NCI-H526 treated with DMSO at 0.1 percent for 48 hours (cell line): ENCODE results near the gene SEPSECS.

Source experiments
- DNase-seq: peaks from one replicate; lab custom pipeline; 2025; lab: John Stamatoyannopoulos, UW

SEPSECS gene

GRCh38 chr4:25155947-25156346, 4.3 kb downstream of the SEPSECS start:
- DNase-seq: no peak

DNA sequence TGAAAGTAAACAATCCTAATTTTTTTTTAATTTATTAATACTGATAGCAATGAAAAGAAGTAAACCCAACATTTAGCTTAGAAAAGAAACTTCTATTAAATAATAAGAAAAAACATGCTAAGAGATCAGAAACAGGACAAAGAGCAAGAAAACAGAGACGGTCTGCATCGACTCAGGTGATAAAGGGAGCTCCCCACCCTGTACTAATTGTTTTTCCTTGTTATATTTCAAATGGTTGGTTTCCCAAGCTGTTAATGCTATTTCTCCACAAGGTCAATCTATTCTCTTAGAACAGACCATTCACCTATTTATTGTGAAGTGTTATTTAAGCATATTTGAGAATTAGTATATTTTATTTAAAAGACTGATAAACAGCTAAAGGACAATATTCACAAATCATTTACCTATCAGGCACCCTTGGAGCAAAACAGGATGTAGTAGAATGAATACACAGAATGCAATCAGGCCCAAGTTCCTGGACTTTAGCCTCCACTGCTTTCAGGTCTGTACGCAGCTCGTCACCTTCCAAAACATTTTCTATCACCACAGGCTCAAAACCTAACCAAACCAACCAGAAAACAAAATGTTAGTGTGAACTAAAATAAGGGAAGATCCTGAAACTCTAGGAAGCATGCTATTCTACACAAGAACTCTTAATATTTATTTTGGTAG, 5.5 kb downstream of the SEPSECS start:
- peak; percentile 53 for DNase-seq

- DNase-seq: no peak
Observed at GRCh38 chr4:25146076-25146475, 14.2 kb downstream of the SEPSECS start.

- DNase-seq: peak; percentile 7
Observed at GRCh38 chr4:25144870-25145481, 15.3 kb downstream of the SEPSECS start.

DNA sequence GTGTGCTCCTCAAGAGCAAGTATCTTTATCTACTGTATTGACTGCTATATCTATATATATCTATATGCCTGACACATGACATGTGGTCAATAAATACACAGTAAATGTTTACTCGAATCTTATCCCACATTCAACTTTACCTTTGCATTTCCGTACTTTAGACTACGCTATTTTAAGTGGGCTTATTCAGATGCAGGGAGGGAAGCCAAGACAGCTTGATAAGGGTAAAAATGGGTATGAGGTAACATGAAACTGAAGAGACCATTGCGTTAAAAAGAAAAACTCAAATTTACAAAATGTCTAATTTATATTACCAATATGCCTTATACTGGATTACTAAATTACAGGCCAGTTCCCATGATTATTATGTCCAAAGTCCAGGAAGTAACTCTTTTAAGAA, 17.8 kb downstream of the SEPSECS start:
- no peak for DNase-seq

DNA sequence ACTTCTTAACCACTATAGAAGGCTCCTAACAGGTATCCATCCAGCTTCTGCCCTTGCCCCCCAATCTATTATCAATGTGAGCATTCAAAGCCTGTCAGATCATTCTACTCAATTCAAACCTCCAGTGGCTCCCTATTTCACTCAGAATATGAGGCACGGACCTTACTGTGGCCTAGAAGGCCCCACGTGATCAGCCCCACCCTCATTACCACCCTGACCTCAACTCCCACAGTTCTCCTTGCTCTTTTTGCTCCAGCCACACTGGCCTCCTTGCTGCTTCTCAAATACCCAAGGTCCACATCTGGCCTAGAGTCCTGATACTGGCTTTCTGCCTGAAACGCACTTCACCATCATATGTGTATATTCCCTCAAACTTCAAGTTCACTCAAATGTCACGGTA, 18.7 kb downstream of the SEPSECS start:
- DNase-seq: no peak

DNA sequence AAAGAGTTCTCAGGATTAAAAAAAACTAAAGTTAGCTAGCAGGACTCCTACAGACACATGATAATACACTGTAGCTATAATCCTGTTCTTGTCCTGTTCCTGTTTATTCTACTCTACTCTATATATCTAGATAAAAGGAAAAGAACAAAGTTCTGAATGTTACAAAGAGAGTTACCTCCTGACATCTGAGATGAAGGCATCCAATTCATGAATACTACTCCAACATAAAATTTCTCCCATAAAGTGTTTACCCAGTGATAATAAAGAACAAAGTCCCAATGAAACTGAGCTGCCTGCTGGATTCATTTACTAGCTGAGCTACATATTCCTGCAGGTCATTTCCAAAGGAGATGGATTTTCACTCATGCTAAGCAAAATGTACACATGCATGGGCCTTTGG, 27.1 kb downstream of the SEPSECS start:
- no peak for DNase-seq

- no peak for DNase-seq
Observed at GRCh38 chr4:25131926-25132325, 28.3 kb downstream of the SEPSECS start.

DNA sequence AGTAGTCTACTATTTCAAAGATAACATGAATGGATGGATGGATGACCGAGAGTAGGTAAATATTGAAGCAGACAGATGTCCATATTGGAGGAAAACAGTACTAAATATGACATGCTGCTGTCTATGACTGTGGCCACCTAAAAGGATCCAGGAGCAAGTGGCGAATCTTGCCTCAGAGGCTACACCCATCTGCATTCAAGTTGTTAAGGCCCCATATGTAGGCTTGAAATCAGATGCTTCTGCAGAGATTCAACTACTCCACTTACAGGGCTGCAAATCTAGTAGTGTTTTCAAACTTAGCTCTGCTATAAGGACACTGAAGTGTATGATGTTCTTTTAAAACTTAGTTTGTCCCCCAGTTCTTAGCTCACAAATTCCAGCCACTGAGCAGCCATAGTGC, 28.9 kb downstream of the SEPSECS start:
- DNase-seq: no peak

DNA sequence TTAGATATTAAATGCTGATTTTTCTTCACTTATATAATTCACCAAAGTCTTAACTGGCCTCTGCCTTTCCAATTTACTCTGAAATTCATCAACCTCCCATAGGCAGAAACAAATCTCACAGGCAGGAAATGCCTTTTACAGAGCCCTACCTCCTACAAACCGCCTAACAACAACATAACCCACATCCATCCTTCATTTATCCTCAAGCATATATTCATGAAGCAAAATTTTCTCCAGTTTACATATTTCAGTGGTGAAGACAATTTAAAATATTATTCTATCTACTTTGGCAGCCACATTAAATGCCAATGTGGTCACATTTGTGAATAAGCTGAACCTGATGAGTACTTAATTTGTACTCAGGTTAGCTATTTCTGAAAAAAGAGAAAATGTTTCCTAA, 30.3 kb downstream of the SEPSECS start:
- no peak for DNase-seq

- no peak for DNase-seq
Observed at GRCh38 chr4:25128671-25129070, 31.6 kb downstream of the SEPSECS start.

DNA sequence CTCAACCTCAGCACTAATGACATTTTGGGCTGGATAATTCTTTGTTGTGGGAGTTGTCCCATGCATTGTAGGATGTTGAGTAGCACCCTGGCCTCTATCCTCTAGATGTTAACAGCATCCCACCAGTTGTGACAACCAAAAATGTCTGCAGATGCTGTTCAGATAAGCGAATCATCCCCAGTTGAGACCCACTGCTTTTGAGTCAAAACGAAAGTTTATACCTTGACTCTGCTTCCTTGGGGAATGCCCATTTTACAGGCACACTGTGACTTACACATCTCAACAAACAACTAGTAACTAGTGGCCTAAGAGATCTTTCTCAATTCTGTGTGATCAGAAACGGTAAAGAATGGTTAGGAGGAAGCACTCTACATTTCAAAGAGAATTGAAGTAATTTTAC, 37.0 kb downstream of the SEPSECS start:
- DNase-seq: no peak

DNA sequence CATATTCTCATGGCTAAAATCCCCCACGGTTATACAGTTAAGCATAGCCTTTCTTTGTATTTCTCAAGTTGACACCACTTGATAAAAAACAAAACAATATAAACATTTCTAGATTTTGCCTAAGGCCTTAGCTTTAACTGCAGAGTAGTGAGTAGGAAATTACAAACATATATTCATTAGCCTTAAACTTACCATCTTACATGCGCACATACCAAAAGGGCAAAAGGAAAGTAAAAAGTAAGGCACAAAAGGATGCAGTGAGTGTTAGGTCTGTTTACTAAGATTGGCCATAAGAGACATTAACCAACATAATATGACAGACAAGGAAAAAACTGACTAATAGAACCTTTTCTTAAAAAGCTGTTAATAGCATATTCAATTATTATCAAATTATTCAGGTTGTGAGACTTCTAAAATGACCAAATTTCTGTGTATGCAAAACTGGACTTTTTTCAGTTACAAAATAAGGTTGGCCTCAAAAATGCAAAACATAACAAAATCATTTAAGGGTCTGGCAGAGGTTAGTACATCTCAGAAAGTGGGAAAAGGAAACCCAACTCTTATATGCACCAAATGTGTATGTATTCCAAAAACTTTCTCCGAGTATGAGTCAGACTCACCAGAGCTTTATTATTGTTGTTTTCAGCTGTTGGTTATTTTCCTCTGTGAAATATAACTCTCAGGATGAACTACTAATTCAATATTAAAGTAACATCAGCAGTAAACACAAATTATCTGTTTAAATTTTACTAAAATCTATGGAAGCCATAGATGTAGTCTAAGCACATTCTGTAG, 39.9 kb downstream of the SEPSECS start:
- DNase-seq: no peak

DNA sequence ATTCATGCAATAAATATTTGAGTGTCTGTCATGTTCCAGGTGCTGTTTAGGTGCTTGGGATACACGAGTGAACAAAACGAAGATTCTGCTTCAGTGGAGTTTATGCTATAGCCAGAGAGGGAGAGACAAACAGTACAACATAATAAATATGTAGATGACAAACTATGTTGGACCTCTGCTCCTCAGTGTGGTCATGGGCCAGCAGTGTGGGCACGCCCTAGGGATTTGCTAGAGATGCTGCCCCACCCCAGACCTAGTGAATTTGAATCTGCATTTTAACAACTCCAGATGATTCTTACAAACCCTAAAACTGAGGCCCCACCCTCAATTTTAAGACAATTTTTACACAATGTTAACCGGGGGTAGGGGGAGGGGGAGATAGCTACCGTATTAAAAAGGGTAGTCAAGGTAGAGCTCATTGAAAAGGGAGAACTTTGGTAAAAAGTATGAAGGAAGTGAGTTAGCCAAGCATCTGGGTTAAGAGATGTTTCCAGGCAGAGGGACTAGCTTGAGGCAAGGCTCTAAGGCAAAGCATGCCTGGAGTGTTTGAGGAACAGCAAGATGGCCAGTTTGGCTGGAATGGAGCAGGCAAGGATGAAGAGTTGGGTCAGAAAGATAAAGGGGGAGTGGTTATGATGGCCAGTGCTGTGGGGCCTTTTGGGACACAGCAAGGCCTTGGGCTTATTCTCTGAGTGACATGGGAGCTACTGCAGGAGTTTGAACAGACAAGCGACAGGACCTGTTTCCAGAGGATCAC, 42.4 kb downstream of the SEPSECS start:
- no peak for DNase-seq

GRCh38 chr4:25117274-25117673, 43.0 kb downstream of the SEPSECS start:
- no peak for DNase-seq

DNA sequence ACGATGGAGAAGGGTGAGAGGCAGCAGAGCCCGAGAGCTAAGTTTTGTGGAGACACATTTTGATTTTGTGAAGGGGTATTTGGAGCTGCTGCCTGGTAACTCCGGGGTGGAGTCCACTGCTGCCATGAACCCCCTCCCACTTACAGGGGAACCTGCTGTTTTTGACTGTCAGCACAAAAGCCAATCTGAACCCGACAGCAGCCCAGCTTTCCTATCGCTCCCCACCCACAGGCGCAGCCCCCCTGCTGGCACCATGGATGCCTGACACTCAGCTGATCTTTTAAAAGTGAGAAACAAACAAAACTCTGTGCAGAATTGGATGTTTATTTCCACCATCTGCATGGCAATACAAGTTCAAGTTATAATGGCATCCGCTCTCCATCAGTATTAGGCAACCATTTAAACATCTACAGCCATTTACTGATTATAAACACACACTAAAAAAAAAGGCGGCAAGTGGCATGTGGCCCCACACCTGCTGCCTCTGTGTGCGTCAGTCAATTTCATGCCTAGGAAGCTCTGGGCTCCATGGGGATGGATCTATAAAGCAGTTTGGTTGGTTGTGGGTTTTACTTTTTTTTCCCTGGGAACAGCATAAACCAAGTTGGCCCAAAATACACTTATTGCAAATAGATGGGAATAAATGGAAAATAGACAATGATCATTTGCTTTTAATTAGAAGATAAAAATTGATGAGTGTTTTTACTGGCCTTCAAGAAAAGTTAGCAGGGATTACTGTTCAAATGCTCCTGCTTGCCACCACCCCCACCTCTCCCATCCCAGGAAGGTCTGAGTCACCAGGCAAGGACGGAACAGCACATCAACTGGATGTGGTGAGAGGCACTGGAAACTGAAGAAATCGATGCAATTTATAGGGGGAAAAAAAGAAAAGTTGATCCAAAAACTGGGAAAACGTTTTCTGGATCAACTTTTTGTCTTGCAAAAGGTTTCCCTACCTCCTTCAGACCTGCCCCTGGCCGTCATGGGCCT, 46.0 kb downstream of the SEPSECS start:
- no peak for DNase-seq

DNA sequence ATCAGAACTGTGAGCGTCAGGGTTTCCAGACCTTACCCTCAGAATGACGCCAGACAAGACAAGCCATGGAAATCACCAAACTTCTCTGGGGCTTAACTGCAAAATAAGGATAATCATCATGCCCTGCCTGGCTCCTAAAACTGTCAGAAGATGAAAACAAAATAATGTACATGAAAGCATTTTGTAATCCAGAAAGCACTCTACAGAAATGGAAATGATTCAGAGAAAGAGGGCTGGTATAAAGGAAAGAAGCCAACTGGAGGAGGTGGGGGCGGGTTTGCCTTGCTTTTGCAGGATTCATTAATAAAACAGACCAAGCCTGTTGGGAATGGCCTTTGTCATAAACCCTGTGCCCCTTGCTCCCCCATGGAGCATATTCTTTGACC, 47.3 kb downstream of the SEPSECS start:
- DNase-seq: no peak

DNA sequence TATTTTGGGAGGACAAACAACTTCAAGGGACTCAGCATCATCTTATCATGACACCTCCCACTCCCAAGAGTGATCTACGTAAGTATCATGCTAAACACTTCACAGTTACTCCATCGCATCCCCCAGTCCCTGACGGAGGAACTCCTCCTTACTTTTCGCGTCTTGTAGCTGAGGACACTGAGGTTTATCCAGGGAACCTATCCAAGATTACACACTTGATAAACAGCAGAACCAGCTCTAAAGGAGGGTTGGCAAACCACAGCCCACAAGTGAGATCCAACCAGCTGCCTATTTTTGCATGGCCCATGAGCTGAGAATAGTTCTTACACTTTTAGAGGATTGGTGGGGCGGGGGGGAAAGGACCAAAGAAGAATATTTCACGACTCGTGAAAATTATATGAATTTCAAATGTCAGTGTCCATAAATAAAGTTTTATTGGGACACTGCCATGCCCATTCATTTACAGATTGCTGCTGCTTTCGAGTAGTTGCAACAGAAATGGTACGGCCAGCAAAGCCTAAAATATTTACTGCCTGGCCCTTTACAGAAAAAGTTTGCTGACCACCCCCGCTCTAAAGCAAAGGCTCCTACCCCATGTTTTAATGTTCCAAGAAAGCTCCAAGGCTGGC, 47.8 kb downstream of the SEPSECS start:
- DNase-seq: no peak

DNA sequence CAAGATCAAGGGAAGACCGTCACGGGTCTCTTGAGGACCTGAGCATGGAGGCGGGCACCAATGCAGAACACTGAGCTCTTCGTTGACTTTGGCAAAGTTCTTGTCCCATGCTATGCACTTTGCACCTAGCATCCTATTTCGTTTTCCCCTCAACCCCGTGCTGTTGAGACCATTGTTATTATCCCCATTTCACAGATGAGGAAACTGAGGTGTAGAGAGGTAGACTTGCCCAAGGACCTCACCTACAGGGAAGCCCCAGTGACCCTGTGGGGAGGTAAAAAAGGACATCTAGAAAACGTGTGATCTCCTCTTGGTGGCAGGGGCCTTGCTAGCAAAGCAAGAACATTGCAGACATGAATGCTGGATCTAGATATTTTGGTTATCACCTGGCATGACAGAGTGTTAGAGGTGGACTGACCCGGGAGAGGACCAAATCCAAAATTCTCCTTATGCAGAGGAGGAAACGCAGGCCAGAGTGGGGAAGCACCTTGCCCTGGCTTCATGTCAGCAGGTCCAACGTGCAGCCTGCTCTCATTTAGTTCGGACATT, 48.5 kb downstream of the SEPSECS start:
- no peak for DNase-seq

DNA sequence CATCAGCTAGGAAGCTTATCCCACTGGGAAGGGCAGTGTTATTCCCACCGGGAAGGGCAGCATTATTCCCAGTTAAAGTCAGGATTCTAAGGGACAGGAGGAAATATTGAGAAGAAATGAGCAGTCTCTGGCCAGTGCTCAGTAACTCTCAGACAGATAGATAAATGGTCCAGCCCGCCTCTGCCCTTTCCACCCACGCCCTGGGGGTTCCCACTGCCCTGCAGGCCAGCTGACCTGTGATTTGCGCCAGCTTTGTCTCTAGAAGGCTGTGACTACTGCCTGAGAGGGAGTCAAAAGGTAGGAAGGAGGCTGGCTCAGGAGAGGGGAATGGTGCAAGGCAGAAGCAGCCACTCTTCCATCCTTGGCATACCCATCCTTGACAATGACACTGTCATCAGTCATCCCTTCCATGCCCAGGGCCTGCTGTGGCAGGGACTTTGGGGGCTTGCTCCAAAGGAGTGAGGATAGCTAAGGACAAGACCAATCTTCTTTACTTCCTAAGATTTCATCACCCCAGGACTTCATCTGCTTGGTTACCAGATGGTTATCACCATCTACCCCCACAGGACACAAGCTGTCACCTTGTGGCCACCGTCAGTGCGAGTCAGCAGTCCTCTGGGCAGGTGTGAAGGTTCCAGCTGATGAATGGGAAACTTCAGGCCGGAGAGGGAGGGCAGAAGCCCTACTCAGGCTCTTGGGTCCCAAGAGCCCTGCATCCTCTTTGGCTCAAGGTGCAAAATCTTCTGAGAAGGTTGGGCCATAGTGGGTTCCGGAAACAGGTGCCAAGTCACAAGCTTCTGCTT, 49.5 kb downstream of the SEPSECS start:
- DNase-seq: no peak
